GM12878 (cell line): ENCODE data around the gene HOATZ. TPM values are rescaled to one million over a fixed set of nuclear protein-coding genes. Genes with fewer than 3 reads are reported as not detected.

Source experiments
- ATAC-seq: fragments of 200-7000 bp; cut with Tn5 transposase; 3 replicates; pipeline ENCODE4 v1.9.1; 2020; ENCODE audit warnings: mild to moderate bottlenecking, moderate library complexity
- BruUV-seq: library from RNA; stranded (reverse); fragments of 400-500 nt; replicated peaks from 2 replicates; lab custom pipeline; 2021; lab: Mats Ljungman, UMichigan
- CTCF ChIA-PET: fragments of 300-600 bp; sonication (Branson Sonifier 250); formaldehyde crosslinking; extraction: SDS; loops from one replicate; lab custom pipeline; 2021; ENCODE audit warnings: inconsistent platforms; lab: Yijun Ruan, JAX
- POLR2A ChIA-PET: fragments of 350-600 bp; formaldehyde crosslinking; extraction: SDS; loops from one replicate; lab custom pipeline; 2021; ENCODE audit warnings: inconsistent platforms; lab: Charles Lee
- RAD21 ChIA-PET: fragments of 300-600 bp; sonication (Branson Sonifier 250); formaldehyde crosslinking; loops from one replicate; lab custom pipeline; 2023; ENCODE audit warnings: antibody characterized with exemption; ENCODE audit not compliant: unreplicated experiment; lab: Charles Lee
- SMC1A ChIA-PET: fragments of 300-600 bp; sonication (Branson Sonifier 250); formaldehyde crosslinking; loops from one replicate; lab custom pipeline; 2023; ENCODE audit not compliant: unreplicated experiment, uncharacterized antibody; lab: Charles Lee
- DNase-seq: peaks from one replicate; pipeline ENCODE4 v3.0.0-alpha.2; 2011; ENCODE audit warnings: low read depth, low spot score
- FAIRE-seq: peaks from 3 replicates; lab custom pipeline; 2011; peaks lifted over from hg19 to GRCh38; lab: Jason Lieb, UNC
- H2AFZ ChIP-seq: 2 replicates; pipeline ENCODE4 v1.6.0; 2011; ENCODE audit warnings: low read depth, low read length, control low read depth; ENCODE audit not compliant: control insufficient read depth
- H3K27ac ChIP-seq: 2 replicates; pipeline ENCODE4 v1.5.1; 2011; ENCODE audit warnings: control low read depth; ENCODE audit not compliant: control insufficient read depth, insufficient read depth
- H3K27me3 ChIP-seq, 2 experiments: replicated peaks in 1 of 2; 2 replicates each; pipeline versions ENCODE4 v1.6.0 to v1.6.1; 2011; ENCODE audit warnings: low read length in 1 of 2; ENCODE audit not compliant: control insufficient read depth in 2 of 2, insufficient read depth in 2 of 2
- H3K36me3 ChIP-seq, 2 experiments: 2 replicates each; pipeline ENCODE4 v1.5.1; 2011; ENCODE audit warnings: low read length in 1 of 2; ENCODE audit not compliant: control insufficient read depth in 2 of 2, insufficient read depth in 2 of 2
- H3K4me1 ChIP-seq: 2 replicates; pipeline ENCODE4 v1.6.1; 2011; ENCODE audit warnings: mild to moderate bottlenecking, low read length, moderate library complexity, mixed read lengths; ENCODE audit not compliant: control insufficient read depth, insufficient read depth
- H3K4me2 ChIP-seq: 2 replicates; pipeline ENCODE4 v1.6.0; 2011; ENCODE audit warnings: control low read depth; ENCODE audit not compliant: control insufficient read depth, insufficient read depth
- H3K4me3 ChIP-seq: fragments of 200-600 bp; sonication (generic); 2 replicates; pipeline ENCODE4 v1.5.1; 2016
- H3K79me2 ChIP-seq: 2 replicates; pipeline ENCODE4 v1.6.0; 2011; ENCODE audit warnings: low read length; ENCODE audit not compliant: control insufficient read depth, insufficient read depth
- H3K9ac ChIP-seq: 2 replicates; pipeline ENCODE4 v1.8.0; 2011; ENCODE audit warnings: low read length, control low read depth, mixed read lengths; ENCODE audit not compliant: control insufficient read depth, insufficient read depth
- H3K9me3 ChIP-seq: replicated peaks from 3 replicates; pipeline ENCODE4 v1.5.1; 2011; ENCODE audit warnings: mild to moderate bottlenecking, low read length; ENCODE audit not compliant: control insufficient read depth, insufficient read depth
- H4K20me1 ChIP-seq: 2 replicates; pipeline ENCODE4 v1.6.0; 2011; ENCODE audit not compliant: control insufficient read depth, insufficient read depth
- ATF7 ChIP-seq: fragments of 450-650 bp; IDR thresholded peaks from 2 replicates; pipeline ENCODE4 v1.6.1; 2016; ENCODE audit warnings: low read depth, mild to moderate bottlenecking
- BCL3 ChIP-seq: IDR thresholded peaks from 2 replicates; pipeline ENCODE4 v1.6.1; 2011; ENCODE audit warnings: borderline replicate concordance, low read depth, mild to moderate bottlenecking, moderate library complexity, low read length; ENCODE audit not compliant: insufficient read depth, poor library complexity, severe bottlenecking
- CTCF ChIP-seq, 3 experiments: IDR thresholded peaks in 2 of 3; conservative IDR thresholded peaks in 1 of 3; 2 replicates each; pipeline ENCODE4 v1.5.1; 2011; ENCODE audit warnings: low read depth in 3 of 3, low read length in 3 of 3, mild to moderate bottlenecking in 3 of 3, control low read depth in 2 of 3, moderate library complexity in 2 of 3, inconsistent platforms in 1 of 3, mixed read lengths in 1 of 3; ENCODE audit not compliant: control insufficient read depth in 2 of 3, insufficient read depth in 1 of 3; ENCODE audit errors: extremely low read depth in 1 of 3
- HCFC1 ChIP-seq: fragments of 150-350 bp; IDR thresholded peaks from 2 replicates; pipeline ENCODE4 v1.6.1; 2014; ENCODE audit warnings: low read length
- HDGF ChIP-seq: fragments of 450-650 bp; IDR thresholded peaks from 2 replicates; pipeline ENCODE4 v1.6.1; 2016; ENCODE audit warnings: antibody characterized with exemption
- IKZF2 ChIP-seq, 2 experiments: fragments of 450-650 bp; IDR thresholded peaks; 2 replicates each; pipeline ENCODE4 v1.6.1; 2017; ENCODE audit warnings: mild to moderate bottlenecking in 2 of 2, moderate library complexity in 2 of 2
- NFYB ChIP-seq: IDR thresholded peaks from 2 replicates; pipeline ENCODE4 v1.6.1; 2011; ENCODE audit warnings: low read depth, mild to moderate bottlenecking, low read length, improper control_type of control experiment, moderate library complexity; ENCODE audit not compliant: insufficient read depth
- RELA ChIP-seq: fragments of 450-650 bp; IDR thresholded peaks from 2 replicates; pipeline ENCODE4 v1.8.0; 2014; ENCODE audit warnings: borderline replicate concordance; ENCODE audit not compliant: partially characterized antibody
- RUNX3 ChIP-seq: IDR thresholded peaks from 2 replicates; pipeline ENCODE4 v1.6.1; 2012; ENCODE audit warnings: low read length, inconsistent platforms
- SKIL ChIP-seq: fragments of 450-650 bp; IDR thresholded peaks from 2 replicates; pipeline ENCODE4 v1.6.1; 2017; ENCODE audit warnings: mild to moderate bottlenecking, low read depth, inconsistent platforms; ENCODE audit not compliant: poor library complexity, severe bottlenecking
- TARDBP ChIP-seq: IDR thresholded peaks from 2 replicates; pipeline ENCODE4 v1.6.1; 2016; ENCODE audit warnings: borderline replicate concordance
- TCF12 ChIP-seq: IDR thresholded peaks from 2 replicates; pipeline ENCODE4 v1.6.1; 2011; ENCODE audit warnings: low read depth, mild to moderate bottlenecking, low read length
- WRNIP1 ChIP-seq: IDR thresholded peaks from 2 replicates; pipeline ENCODE4 v1.6.1; 2011; ENCODE audit warnings: low read depth, low read length, improper control_type of control experiment, borderline replicate concordance
- ZBTB4 ChIP-seq: fragments of 450-650 bp; formaldehyde crosslinking; IDR thresholded peaks from 2 replicates; pipeline ENCODE4 v1.4.0; 2022; ENCODE audit warnings: mild to moderate bottlenecking, moderate library complexity
- WGBS: methylation state at CpG from one replicate; pipeline ENCODE4 v1.1.6; 2016; ENCODE audit warnings: low lambda C conversion rate; ENCODE audit not compliant: insufficient replicate concordance, insufficient coverage; ENCODE audit errors: missing lambda C conversion rate; 5-methylcytosine and 5-hydroxymethylcytosine counted together
- in situ Hi-C: fragments of 300-500 bp; cut with MboI; formaldehyde crosslinking; loops from 9 replicates; pipeline ENCODE4 v1.14.3; 2018; ENCODE audit warnings: mixed read lengths
- intact Hi-C: fragments of 100-400 bp; cut with micrococcal nuclease; formaldehyde crosslinking; loops from one replicate; pipeline ENCODE4 v1.14.2; 2022; ENCODE audit not compliant: unreplicated experiment
- polyA plus RNA-seq, 11 experiments: library from polyadenylated mRNA; depleted of rRNA in 4 of 11; unstranded in 6 of 11; stranded (reverse) in 5 of 11; fragments of >200 nt; fragmentation: Nextera tagmentation in 4 of 11; fragmentation: Illumina TruSeq in 1 of 11; extraction: Ambion mirVana in 4 of 11; extraction: Trizol in 1 of 11; gene quantifications; 1 replicate in 1 of 11; 2 replicates in 10 of 11; pipeline versions ENCODE4 v1.2.1 to v1.2.3, GENCODE V29; 2011 to 2016; ENCODE audit warnings: inconsistent platforms in 2 of 11, missing spikeins in 2 of 11, low read depth in 1 of 11
- total RNA-seq, 4 experiments: library from RNA; depleted of rRNA in 3 of 4; stranded (reverse); fragments of >200 nt in 3 of 4; fragmentation: Illumina TruSeq in 1 of 4; extraction: Trizol in 1 of 4; gene quantifications; 2 replicates each; pipeline versions ENCODE4 v1.2.1 to v1.2.3, GENCODE V29; 2013 to 2021

Gene HOATZ
- total and polyA plus RNA-seq, 10 of the 15 experiments (the other 5 are each of a cell fraction or from before 2014, with no cell fraction given), result 0.28 TPM; not detected in 9

- no peak overlapping the region for H3K4me3 ChIP-seq
- BruUV-seq, result no TSS peak
- DNase-seq (peak; percentile 8), ATAC-seq (peak; percentile 98), FAIRE-seq (no peak)
- H3K79me2 ChIP-seq, result no peaks in the 10 kb centered on the region
- in situ Hi-C loops (no loop called here), intact Hi-C loops (no loop called here)
- H3K27ac ChIP-seq, result no peak overlapping the region
- ChIA-PET RAD21 (interaction anchor here (1.2 to 1.9 kb wide), 3 partner anchors 11 to 81 kb away, joined by 3 to 4 read pairs (median 4); no protein-coding TSS in a partner anchor), SMC1A (interaction anchor here (1.2 kb wide), 1 partner anchor 25 kb away, joined by 3 read pairs; no protein-coding TSS in a partner anchor), CTCF (interaction anchor here (0.6 to 1.5 kb wide), 3 partner anchors 11 to 245 kb away, joined by 3 to 5 read pairs (median 3); no protein-coding TSS in a partner anchor), POLR2A (interaction anchor here (1.2 to 1.6 kb wide), 2 partner anchors 78 to 153 kb away, joined by 3 read pairs; partner anchors contain the start of gene POU2AF1)
- peaks cover 0 to 6% of the 10 kb centered on the region in 2 experiments; a peak in 2 of 4 replicates for H3K27me3 ChIP-seq
- H3K9me3 ChIP-seq, result no peaks in the 10 kb centered on the region
- no peaks in the 10 kb centered on the region for H3K36me3 ChIP-seq
- H2AFZ ChIP-seq, result no peak overlapping the region
- H3K4me2 ChIP-seq, result no peak overlapping the region
- H3K4me1 ChIP-seq, result no peaks in the 10 kb centered on the region
- WGBS, result 12% methylated on average over 9 of the region's 9 CpGs
- TF ChIP-seq SKIL (no peak), RELA (peak; percentile 27), RUNX3 (peak; percentile 61), TCF12 (0 out of 2 replicates have a peak, but pooled peaks have one; percentile 25), IKZF2 (IDR thresholded peaks at IDR 0.05) (no peak), CTCF (IDR thresholded peaks at IDR 0.05 in 2 of 3, conservative IDR thresholded peaks at IDR 0.05 in 1 of 3; ENCODE audit: control insufficient read depth in 2 of 3, extremely low read depth in 1 of 3, insufficient read depth in 1 of 3, low read depth in 3 of 3, low read length in 3 of 3) (no peak), ATF7 (0 out of 2 replicates have a peak, but pooled peaks have one; percentile 35), NFYB (no peak), BCL3 (peak; percentile 29), HCFC1 (0 out of 2 replicates have a peak, but pooled peaks have one; percentile 8), TARDBP (no peak), ZBTB4 (no peak), HDGF (no peak), WRNIP1 (no peak)
- no peak overlapping the region for H3K9ac ChIP-seq
- H4K20me1 ChIP-seq, result no peaks in the 10 kb centered on the region
Observed at GRCh38 chr11:111531687-111532364, 17.2 kb downstream of the HOATZ start.
